HFFc6 (cell line): Measurements from ENCODE around the gene CORT. TPM values are rescaled to one million over a fixed set of nuclear protein-coding genes. Genes with fewer than 3 reads are reported as not detected.

Experiments used
- DNase-seq: peaks from one replicate; pipeline ENCODE4 v3.0.0-alpha.2; 2018
- H3K27ac Mint-ChIP-seq: 2 replicates; pipeline ENCODE4 v1.8.0; 2020; ENCODE audit warnings: mild to moderate bottlenecking, mixed read lengths
- H3K27me3 Mint-ChIP-seq: 2 replicates; pipeline ENCODE4 v1.8.0; 2021; ENCODE audit warnings: mild to moderate bottlenecking, moderate library complexity, mixed read lengths; ENCODE audit not compliant: insufficient read depth
- H3K36me3 Mint-ChIP-seq: 2 replicates; pipeline ENCODE4 v1.8.0; 2021; ENCODE audit warnings: low read depth, mixed read lengths
- H3K4me1 Mint-ChIP-seq: 2 replicates; pipeline ENCODE4 v1.8.0; 2020; ENCODE audit warnings: low read depth, mixed read lengths
- H3K4me3 Mint-ChIP-seq: 2 replicates; pipeline ENCODE4 v1.8.0; 2020; ENCODE audit warnings: mild to moderate bottlenecking, moderate library complexity, mixed read lengths
- H3K9me3 Mint-ChIP-seq: 2 replicates; pipeline ENCODE4 v1.8.0; 2020; ENCODE audit warnings: mild to moderate bottlenecking, mixed read lengths
- total RNA-seq, 6 experiments: library from RNA; stranded (reverse); fragmentation: NEBNext Ultra II Directional; extraction: Animal tissue kit (Norgen Biotek cat#: 25700); gene quantifications; 2 replicates in 1 of 6; 3 replicates in 5 of 6; pipeline ENCODE4 v1.2.3, GENCODE V29; 2021
- TF ChIP-seq, protein P1 (sequence below): fragments of 200-600 bp; sonication (generic); IDR thresholded peaks from 2 replicates; pipeline ENCODE4 v1.5.0; 2021; ENCODE audit warnings: antibody characterized with exemption, mild to moderate bottlenecking

The CORT gene
- total RNA-seq, 6 experiments from 2014 or later, result 0.43 TPM; not detected in 4

- H3K9me3 Mint-ChIP-seq, result no peaks in the 10 kb centered on the region
- H3K27me3 Mint-ChIP-seq, result peaks cover 2% of the 10 kb centered on the region; the same call in 1 of the 2 replicates
- peak overlapping the region; percentile 77 for H3K27ac Mint-ChIP-seq
- peak overlapping the region; percentile 84 for H3K4me3 Mint-ChIP-seq
- peak; percentile 54 for DNase-seq
- H3K4me1 Mint-ChIP-seq, result peaks cover 26% of the 10 kb centered on the region
- TF ChIP-seq, protein P1, sequence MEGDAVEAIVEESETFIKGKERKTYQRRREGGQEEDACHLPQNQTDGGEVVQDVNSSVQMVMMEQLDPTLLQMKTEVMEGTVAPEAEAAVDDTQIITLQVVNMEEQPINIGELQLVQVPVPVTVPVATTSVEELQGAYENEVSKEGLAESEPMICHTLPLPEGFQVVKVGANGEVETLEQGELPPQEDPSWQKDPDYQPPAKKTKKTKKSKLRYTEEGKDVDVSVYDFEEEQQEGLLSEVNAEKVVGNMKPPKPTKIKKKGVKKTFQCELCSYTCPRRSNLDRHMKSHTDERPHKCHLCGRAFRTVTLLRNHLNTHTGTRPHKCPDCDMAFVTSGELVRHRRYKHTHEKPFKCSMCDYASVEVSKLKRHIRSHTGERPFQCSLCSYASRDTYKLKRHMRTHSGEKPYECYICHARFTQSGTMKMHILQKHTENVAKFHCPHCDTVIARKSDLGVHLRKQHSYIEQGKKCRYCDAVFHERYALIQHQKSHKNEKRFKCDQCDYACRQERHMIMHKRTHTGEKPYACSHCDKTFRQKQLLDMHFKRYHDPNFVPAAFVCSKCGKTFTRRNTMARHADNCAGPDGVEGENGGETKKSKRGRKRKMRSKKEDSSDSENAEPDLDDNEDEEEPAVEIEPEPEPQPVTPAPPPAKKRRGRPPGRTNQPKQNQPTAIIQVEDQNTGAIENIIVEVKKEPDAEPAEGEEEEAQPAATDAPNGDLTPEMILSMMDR, result peak; percentile 99
- H3K36me3 Mint-ChIP-seq, result no peaks in the 10 kb centered on the region; the same call in 1 of the 2 replicates
Observed at GRCh38 chr1:10494754-10495474, 45.1 kb downstream of the CORT start.

DNA sequence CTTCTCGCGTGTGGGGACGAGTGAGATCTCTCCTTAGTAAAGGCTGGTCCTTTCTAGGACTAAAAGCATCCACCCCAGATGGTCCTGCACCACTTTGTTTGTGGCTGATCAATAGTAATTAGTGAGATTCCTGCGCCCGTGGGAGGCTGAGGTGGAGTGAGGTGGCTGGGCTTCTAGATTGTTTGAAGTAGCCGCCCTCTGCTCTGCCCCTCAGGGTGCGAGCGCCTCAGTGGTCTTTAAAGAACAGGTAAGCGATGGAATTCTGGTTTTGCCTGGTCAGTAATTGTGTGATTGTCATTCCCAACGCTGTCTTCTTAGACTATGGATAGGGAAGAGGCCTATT is 45.6 kb downstream of the CORT start:
- Mint-ChIP-seq H3K27ac (peak overlapping the region; percentile 77), H3K27me3 (peaks cover 2% of the 10 kb centered on the region; the same call in 1 of the 2 replicates)

DNA sequence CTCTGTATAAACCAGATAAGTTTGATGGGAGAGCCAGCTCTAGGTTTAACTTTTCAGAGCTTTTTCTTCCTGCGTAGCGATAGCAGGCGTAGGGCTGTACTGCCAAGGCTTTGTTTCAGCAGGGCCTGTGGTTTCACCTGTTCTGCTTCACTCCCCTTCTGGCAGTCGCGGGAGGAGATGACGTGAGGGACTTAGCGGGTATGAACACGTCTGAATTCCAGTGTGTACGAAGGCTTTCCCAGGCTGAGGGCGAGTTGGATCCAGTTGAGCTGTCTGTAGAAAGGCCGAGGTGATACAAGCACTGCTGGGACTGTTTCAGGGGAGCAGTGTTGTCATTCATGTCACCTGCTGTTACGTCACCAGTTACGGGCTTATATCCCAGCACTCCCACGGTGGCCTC is 46.1 kb downstream of the CORT start:
- peaks cover 25% of the 10 kb centered on the region for H3K4me1 Mint-ChIP-seq
- H3K27me3 Mint-ChIP-seq, result peaks cover 2% of the 10 kb centered on the region; the same call in 1 of the 2 replicates
- no peaks in the 10 kb centered on the region; the same call in 1 of the 2 replicates for H3K36me3 Mint-ChIP-seq
- no peak overlapping the region; the same call in 1 of the 2 replicates for H3K27ac Mint-ChIP-seq
- TF ChIP-seq, protein P1, result no peak
- H3K4me3 Mint-ChIP-seq, result no peak overlapping the region
- DNase-seq, result no peak
- no peaks in the 10 kb centered on the region for H3K9me3 Mint-ChIP-seq

More for the DNA sequence above, 45.6 kb downstream of the CORT start:
- no peaks in the 10 kb centered on the region for H3K9me3 Mint-ChIP-seq
- peaks cover 25% of the 10 kb centered on the region for H3K4me1 Mint-ChIP-seq
- peak overlapping the region; percentile 84 for H3K4me3 Mint-ChIP-seq
- DNase-seq, result no peak
- TF ChIP-seq, protein P1, result no peak
- no peaks in the 10 kb centered on the region; the same call in 1 of the 2 replicates for H3K36me3 Mint-ChIP-seq

DNA sequence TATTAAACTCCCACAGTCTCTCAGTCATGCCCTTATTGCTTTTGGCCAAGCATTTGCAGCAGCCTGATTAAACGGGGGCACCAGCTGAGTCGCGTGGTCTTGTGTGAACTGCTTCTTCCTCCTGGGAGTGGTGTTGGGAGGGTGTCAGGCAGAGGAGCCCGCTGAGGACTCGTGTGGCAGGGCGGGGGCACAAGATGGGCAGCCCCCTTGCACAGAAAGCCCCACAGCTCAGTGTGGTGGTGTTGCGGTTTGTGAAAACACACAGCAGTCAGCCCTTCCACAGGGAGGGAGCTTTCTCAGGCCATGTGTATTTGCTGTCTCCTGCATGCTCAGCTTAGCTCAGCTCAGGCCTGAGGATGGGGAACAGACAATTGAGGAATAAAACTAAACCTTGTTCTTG is 47.3 kb downstream of the CORT start:
- H3K4me1 Mint-ChIP-seq, result peaks cover 25% of the 10 kb centered on the region
- no peak overlapping the region for H3K27ac Mint-ChIP-seq
- peaks cover 2% of the 10 kb centered on the region; the same call in 1 of the 2 replicates for H3K27me3 Mint-ChIP-seq
- DNase-seq, result no peak
- TF ChIP-seq, protein P1, result no peak
- H3K4me3 Mint-ChIP-seq, result no peak overlapping the region
- no peaks in the 10 kb centered on the region for H3K9me3 Mint-ChIP-seq
- no peaks in the 10 kb centered on the region; the same call in 1 of the 2 replicates for H3K36me3 Mint-ChIP-seq

DNA sequence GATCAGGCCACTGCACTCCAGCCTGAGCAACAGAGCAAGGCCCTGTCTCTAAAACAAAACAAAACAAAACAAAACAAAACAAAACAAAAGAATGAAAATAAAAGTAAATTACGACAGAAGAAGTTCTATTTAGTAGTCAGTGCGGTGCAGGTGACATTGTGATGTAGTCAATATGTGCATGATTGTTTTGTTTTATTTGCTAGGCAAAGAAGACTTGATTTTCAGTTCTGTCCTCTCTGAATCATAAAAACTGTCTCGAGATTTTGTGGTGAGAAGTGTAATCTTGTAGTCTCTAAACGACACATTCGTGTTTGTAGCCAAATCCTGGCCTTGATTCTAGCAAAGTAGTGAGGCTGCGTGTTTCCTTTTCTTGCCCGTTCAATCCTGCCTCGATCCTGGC is 48.4 kb downstream of the CORT start:
- TF ChIP-seq, protein P1, result no peak
- H3K4me3 Mint-ChIP-seq, result no peak overlapping the region
- H3K36me3 Mint-ChIP-seq, result no peaks in the 10 kb centered on the region; the same call in 1 of the 2 replicates
- no peak overlapping the region for H3K27ac Mint-ChIP-seq
- H3K9me3 Mint-ChIP-seq, result no peaks in the 10 kb centered on the region
- H3K4me1 Mint-ChIP-seq, result peaks cover 18% of the 10 kb centered on the region
- peaks cover 2% of the 10 kb centered on the region; the same call in 1 of the 2 replicates for H3K27me3 Mint-ChIP-seq
- DNase-seq, result no peak

Other genes starting within 250 kb of the CORT start
- 10 to 100 TPM; 35.2 to 41.6 (median 39.3) TPM for gene KIF1B, start 239.5 kb upstream of the CORT start, total RNA-seq
- 100 to 1,000 TPM; 131 to 235 (median 220) TPM for gene PGD, start 51.0 kb upstream of the CORT start, total RNA-seq
- 10 to 100 TPM; 24.3 to 31.0 (median 27.3) TPM for gene CENPS, start 19.6 kb upstream of the CORT start, total RNA-seq
- gene DFFA, start 22.5 kb downstream of the CORT start, total RNA-seq, result 10 to 100 TPM; 44.1 to 58.6 (median 48.4) TPM
- 10 to 100 TPM; 23.1 to 28.4 (median 26.0) TPM for gene PEX14, start 24.9 kb downstream of the CORT start, total RNA-seq